ENCODE measurements around the gene PGAM5. TPM values are rescaled to one million over a fixed set of nuclear protein-coding genes. Genes with fewer than 3 reads are reported as not detected.
"Not testable (repeated sequence)": the region's sequence is repeated elsewhere in the genome, so short reads cannot be mapped to it uniquely, and the experiment has no call there.

Gene PGAM5
- total and polyA plus RNA-seq, 2 of the 4 experiments (the other 2 are of a cell fraction): 25.2 to 37.8 TPM

- H3K36me3 ChIP-seq (ENCODE audit: control insufficient read depth, insufficient read depth, low read length); H3K4me1 ChIP-seq (ENCODE audit: control insufficient read depth, insufficient read depth, low read length); H2BK15ac ChIP-seq (ENCODE audit: low read depth, low read length); H3K27me3 ChIP-seq (ENCODE audit: control insufficient read depth, insufficient read depth, low read length); ATAC-seq (ENCODE audit: low read depth); BruUV-seq (replicated peaks); H3K27ac ChIP-seq (ENCODE audit: insufficient read depth, low read length); H3K4me3 ChIP-seq (ENCODE audit: insufficient read depth, low read depth, low read length); intact Hi-C loops (cut with micrococcal nuclease); H3K9me3 ChIP-seq (ENCODE audit: control insufficient read depth, insufficient read depth, low read length); H3K9ac ChIP-seq (ENCODE audit: low read depth, low read length); H4K5ac ChIP-seq (ENCODE audit: low read depth, low read length); DNase-seq; CTCF ChIA-PET; POLR2A ChIA-PET (ENCODE audit: unreplicated experiment); in situ Hi-C loops (cut with MboI; ENCODE audit: low sequenced_read_pairs); H3K9me1 ChIP-seq (ENCODE audit: insufficient read depth, low read length); H3K4me2 ChIP-seq (ENCODE audit: low read depth, low read length); H4K8ac ChIP-seq (ENCODE audit: low read depth in 2 of 2, low read length in 2 of 2); dilution Hi-C loops (cut with HindIII; ENCODE audit: low sequenced_read_pairs, unreplicated experiment); H4K91ac ChIP-seq (ENCODE audit: insufficient read depth, low read depth, low read length); H2BK20ac ChIP-seq (ENCODE audit: low read depth, low read length); H3K23ac ChIP-seq (ENCODE audit: low read depth, low read length); H2BK5ac ChIP-seq (ENCODE audit: low read depth, low read length, poor library complexity, severe bottlenecking); H2BK120ac ChIP-seq (ENCODE audit: low read depth, low read length); H2AK5ac ChIP-seq (ENCODE audit: low read depth, low read length); H3K18ac ChIP-seq (ENCODE audit: low read depth, low read length); H2AK9ac ChIP-seq (replicated peaks; ENCODE audit: low read depth, low read length, poor library complexity); H3K4ac ChIP-seq (ENCODE audit: low read depth, low read length); H3K14ac ChIP-seq (replicated peaks; ENCODE audit: low read depth, low read length); H2AFZ ChIP-seq (replicated peaks; ENCODE audit: low read length, poor library complexity); H3K56ac ChIP-seq (ENCODE audit: extremely low read depth, insufficient read depth, low read length): not testable (repeated sequence)
- WGBS, 2 experiments (ENCODE audit: extremely low coverage in 2 of 2, insufficient read length in 1 of 2): 97% methylated on average over 7 of the region's 28 CpGs; no CpG with 5 or more reads in 1 of the 2 experiments
- Histone ChIP-seq H4K20me1 (ENCODE audit: insufficient read depth, low read length) (peaks cover 72% of the 10 kb centered on the region), H3K79me1 (ENCODE audit: low read depth in 1 of 2, low read length in 2 of 2) (peaks cover 6 to 37% of the 10 kb centered on the region in 2 experiments)
Observed at GRCh38 chr12:132758825-132759224, 48.2 kb downstream of the PGAM5 start.
